OCI-LY3 (cell line): ENCODE data around the gene PLK5.

Experiments used
- CTCF ChIP-seq: fragments of 200-600, 300-600 bp; sonication (generic); IDR thresholded peaks from 2 replicates; pipeline ENCODE4 v1.5.1; 2014; ENCODE audit warnings: antibody characterized with exemption, low read length, low read depth
- EZH2phosphoT487 ChIP-seq: fragments of 200-600 bp; shearing (Covaris generic); IDR thresholded peaks from 2 replicates; pipeline ENCODE4 v1.6.1; 2018; ENCODE audit warnings: antibody characterized with exemption, mixed run types, low read depth

GRCh38 chr19:1490311-1491113, 33.4 kb upstream of the PLK5 start, which contains the start of gene PCSK4:
- TF ChIP-seq CTCF (no peak), EZH2phosphoT487 (no peak)
